HepG2 (cell line): Measurements from ENCODE around the gene MDM4. TPM values are rescaled to one million over a fixed set of nuclear protein-coding genes. Genes with fewer than 3 reads are reported as not detected.
A peak's percentile ranks its signal among the peaks of the same experiment; 100 is the strongest.

Experiments
- HMGA1 ChIP-seq: sonication (generic); formaldehyde crosslinking; conservative IDR thresholded peaks from 2 replicates; pipeline ENCODE4 v1.4.0; 2020; ENCODE audit warnings: missing genetic modification reagents
- KDM5A ChIP-seq: fragments of 200-600 bp; sonication (generic); IDR thresholded peaks from 2 replicates; pipeline ENCODE4 v1.7.0; 2018; ENCODE audit warnings: antibody characterized with exemption, mild to moderate bottlenecking, low read length, borderline replicate concordance
- MLX ChIP-seq: IDR thresholded peaks from 2 replicates; pipeline ENCODE4 v1.6.1; 2016
- MTA3 ChIP-seq: sonication (generic); formaldehyde crosslinking; IDR thresholded peaks from 2 replicates; pipeline ENCODE4 v1.4.0; 2020; ENCODE audit warnings: missing genetic modification reagents
- NKX3-1 ChIP-seq: sonication (generic); formaldehyde crosslinking; IDR thresholded peaks from 2 replicates; pipeline ENCODE4 v1.5.0; 2020; ENCODE audit warnings: missing genetic modification reagents
- RARG ChIP-seq: sonication (generic); formaldehyde crosslinking; IDR thresholded peaks from 2 replicates; pipeline ENCODE4 v1.4.0; 2020; ENCODE audit warnings: low read depth, mild to moderate bottlenecking, missing genetic modification reagents
- SAP130 ChIP-seq: IDR thresholded peaks from 2 replicates; pipeline ENCODE4 v1.6.1; 2016; ENCODE audit warnings: low read depth
- USF2 ChIP-seq, 2 experiments: sonication (generic) in 1 of 2; formaldehyde crosslinking in 1 of 2; IDR thresholded peaks; 2 replicates each; pipeline versions ENCODE4 v1.5.1 to v1.6.1; 2011 to 2020; ENCODE audit warnings: borderline replicate concordance in 1 of 2, low read depth in 1 of 2, low read length in 1 of 2, mild to moderate bottlenecking in 1 of 2, missing genetic modification reagents in 1 of 2, moderate library complexity in 1 of 2
- ZFYVE20 ChIP-seq: sonication (generic); formaldehyde crosslinking; IDR thresholded peaks from 2 replicates; pipeline ENCODE4 v1.8.0; 2023; ENCODE audit warnings: low read depth, mild to moderate bottlenecking, moderate library complexity, missing genetic modification reagents, borderline replicate concordance
- polyA plus RNA-seq, 8 experiments: library from polyadenylated mRNA; depleted of rRNA in 3 of 8; stranded (reverse) in 7 of 8; unstranded in 1 of 8; fragments of >200 nt; fragmentation: Illumina TruSeq in 4 of 8; extraction: Trizol in 4 of 8; gene quantifications; 2 replicates each; pipeline versions ENCODE4 v1.2.1 to v1.2.3, GENCODE V29; 2011 to 2016; ENCODE audit warnings: low read depth in 4 of 8, missing spikeins in 1 of 8, mixed read lengths in 1 of 8; ENCODE audit not compliant: insufficient read depth in 1 of 8
- total RNA-seq, 5 experiments: library from RNA; depleted of rRNA; stranded (reverse); fragments of >200 nt; fragmentation: Illumina TruSeq; extraction: Trizol; gene quantifications; 2 replicates each; pipeline ENCODE4 v1.2.3, GENCODE V29; 2016; ENCODE audit warnings: low read depth in 1 of 5
- TF ChIP-seq, protein P1 (sequence below): IDR thresholded peaks from 2 replicates; pipeline ENCODE4 v1.4.0; 2020; ENCODE audit warnings: mild to moderate bottlenecking, missing genetic modification reagents
- TF ChIP-seq, protein P2 (sequence below): sonication (generic); formaldehyde crosslinking; IDR thresholded peaks from 2 replicates; pipeline ENCODE4 v1.4.0; 2020; ENCODE audit warnings: missing genetic modification reagents
- TF ChIP-seq, protein P3 (sequence below): sonication (generic); formaldehyde crosslinking; IDR thresholded peaks from 2 replicates; pipeline ENCODE4 v1.8.1; 2023; ENCODE audit warnings: mild to moderate bottlenecking, missing genetic modification reagents
- TF ChIP-seq, protein P4 (sequence below): sonication (generic); formaldehyde crosslinking; conservative IDR thresholded peaks from 2 replicates; pipeline ENCODE4 v1.8.0; 2022; ENCODE audit warnings: missing genetic modification reagents
- TF ChIP-seq, protein P5 (sequence below): sonication (generic); formaldehyde crosslinking; IDR thresholded peaks from 2 replicates; pipeline ENCODE4 v1.5.0; 2020; ENCODE audit warnings: missing genetic modification reagents

Gene MDM4
- total and polyA plus RNA-seq, 2 of the 13 experiments (the other 11 are each of a cell fraction or from before 2014, with no cell fraction given), result 14.9 to 19.0 TPM

GRCh38 chr1:204507317-204508105 lies 8.7 kb upstream of the MDM4 start (continued):
- no peak for TF ChIP-seq USF2 (IDR thresholded peaks at IDR 0.05; ENCODE audit: low read depth, low read length)
- no peak for TF ChIP-seq USF2 (CRISPR knock-in tag; IDR thresholded peaks at IDR 0.05; ENCODE audit: borderline replicate concordance)
- TF ChIP-seq, protein P1, sequence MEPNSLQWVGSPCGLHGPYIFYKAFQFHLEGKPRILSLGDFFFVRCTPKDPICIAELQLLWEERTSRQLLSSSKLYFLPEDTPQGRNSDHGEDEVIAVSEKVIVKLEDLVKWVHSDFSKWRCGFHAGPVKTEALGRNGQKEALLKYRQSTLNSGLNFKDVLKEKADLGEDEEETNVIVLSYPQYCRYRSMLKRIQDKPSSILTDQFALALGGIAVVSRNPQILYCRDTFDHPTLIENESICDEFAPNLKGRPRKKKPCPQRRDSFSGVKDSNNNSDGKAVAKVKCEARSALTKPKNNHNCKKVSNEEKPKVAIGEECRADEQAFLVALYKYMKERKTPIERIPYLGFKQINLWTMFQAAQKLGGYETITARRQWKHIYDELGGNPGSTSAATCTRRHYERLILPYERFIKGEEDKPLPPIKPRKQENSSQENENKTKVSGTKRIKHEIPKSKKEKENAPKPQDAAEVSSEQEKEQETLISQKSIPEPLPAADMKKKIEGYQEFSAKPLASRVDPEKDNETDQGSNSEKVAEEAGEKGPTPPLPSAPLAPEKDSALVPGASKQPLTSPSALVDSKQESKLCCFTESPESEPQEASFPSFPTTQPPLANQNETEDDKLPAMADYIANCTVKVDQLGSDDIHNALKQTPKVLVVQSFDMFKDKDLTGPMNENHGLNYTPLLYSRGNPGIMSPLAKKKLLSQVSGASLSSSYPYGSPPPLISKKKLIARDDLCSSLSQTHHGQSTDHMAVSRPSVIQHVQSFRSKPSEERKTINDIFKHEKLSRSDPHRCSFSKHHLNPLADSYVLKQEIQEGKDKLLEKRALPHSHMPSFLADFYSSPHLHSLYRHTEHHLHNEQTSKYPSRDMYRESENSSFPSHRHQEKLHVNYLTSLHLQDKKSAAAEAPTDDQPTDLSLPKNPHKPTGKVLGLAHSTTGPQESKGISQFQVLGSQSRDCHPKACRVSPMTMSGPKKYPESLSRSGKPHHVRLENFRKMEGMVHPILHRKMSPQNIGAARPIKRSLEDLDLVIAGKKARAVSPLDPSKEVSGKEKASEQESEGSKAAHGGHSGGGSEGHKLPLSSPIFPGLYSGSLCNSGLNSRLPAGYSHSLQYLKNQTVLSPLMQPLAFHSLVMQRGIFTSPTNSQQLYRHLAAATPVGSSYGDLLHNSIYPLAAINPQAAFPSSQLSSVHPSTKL (CRISPR knock-in tag), result 0 out of 2 replicates have a peak, but pooled peaks have one; percentile 11
- TF ChIP-seq RARG (CRISPR knock-in tag), result no peak
- peak; percentile 36; the same call in 1 of the 2 replicates for TF ChIP-seq SAP130 (CRISPR knock-in tag)
- no peak; the same call in 1 of the 2 replicates for TF ChIP-seq KDM5A
- TF ChIP-seq, protein P2, sequence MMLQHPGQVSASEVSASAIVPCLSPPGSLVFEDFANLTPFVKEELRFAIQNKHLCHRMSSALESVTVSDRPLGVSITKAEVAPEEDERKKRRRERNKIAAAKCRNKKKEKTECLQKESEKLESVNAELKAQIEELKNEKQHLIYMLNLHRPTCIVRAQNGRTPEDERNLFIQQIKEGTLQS (CRISPR knock-in tag), result no peak
- TF ChIP-seq MTA3 (CRISPR knock-in tag), result no peak
- TF ChIP-seq HMGA1 (CRISPR knock-in tag), result no peak
- TF ChIP-seq, protein P3, sequence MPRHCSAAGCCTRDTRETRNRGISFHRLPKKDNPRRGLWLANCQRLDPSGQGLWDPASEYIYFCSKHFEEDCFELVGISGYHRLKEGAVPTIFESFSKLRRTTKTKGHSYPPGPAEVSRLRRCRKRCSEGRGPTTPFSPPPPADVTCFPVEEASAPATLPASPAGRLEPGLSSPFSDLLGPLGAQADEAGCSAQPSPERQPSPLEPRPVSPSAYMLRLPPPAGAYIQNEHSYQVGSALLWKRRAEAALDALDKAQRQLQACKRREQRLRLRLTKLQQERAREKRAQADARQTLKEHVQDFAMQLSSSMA (CRISPR knock-in tag), result no peak
- no peak for TF ChIP-seq NKX3-1 (CRISPR knock-in tag)
- TF ChIP-seq ZFYVE20 (CRISPR knock-in tag), result no peak
- TF ChIP-seq, protein P4, sequence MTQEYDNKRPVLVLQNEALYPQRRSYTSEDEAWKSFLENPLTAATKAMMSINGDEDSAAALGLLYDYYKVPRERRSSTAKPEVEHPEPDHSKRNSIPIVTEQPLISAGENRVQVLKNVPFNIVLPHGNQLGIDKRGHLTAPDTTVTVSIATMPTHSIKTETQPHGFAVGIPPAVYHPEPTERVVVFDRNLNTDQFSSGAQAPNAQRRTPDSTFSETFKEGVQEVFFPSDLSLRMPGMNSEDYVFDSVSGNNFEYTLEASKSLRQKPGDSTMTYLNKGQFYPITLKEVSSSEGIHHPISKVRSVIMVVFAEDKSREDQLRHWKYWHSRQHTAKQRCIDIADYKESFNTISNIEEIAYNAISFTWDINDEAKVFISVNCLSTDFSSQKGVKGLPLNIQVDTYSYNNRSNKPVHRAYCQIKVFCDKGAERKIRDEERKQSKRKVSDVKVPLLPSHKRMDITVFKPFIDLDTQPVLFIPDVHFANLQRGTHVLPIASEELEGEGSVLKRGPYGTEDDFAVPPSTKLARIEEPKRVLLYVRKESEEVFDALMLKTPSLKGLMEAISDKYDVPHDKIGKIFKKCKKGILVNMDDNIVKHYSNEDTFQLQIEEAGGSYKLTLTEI, result no peak
- TF ChIP-seq, protein P5, sequence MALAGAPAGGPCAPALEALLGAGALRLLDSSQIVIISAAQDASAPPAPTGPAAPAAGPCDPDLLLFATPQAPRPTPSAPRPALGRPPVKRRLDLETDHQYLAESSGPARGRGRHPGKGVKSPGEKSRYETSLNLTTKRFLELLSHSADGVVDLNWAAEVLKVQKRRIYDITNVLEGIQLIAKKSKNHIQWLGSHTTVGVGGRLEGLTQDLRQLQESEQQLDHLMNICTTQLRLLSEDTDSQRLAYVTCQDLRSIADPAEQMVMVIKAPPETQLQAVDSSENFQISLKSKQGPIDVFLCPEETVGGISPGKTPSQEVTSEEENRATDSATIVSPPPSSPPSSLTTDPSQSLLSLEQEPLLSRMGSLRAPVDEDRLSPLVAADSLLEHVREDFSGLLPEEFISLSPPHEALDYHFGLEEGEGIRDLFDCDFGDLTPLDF (CRISPR knock-in tag), result no peak
- no peak for TF ChIP-seq MLX (CRISPR knock-in tag)
